ENCODE measurements around the gene FABP1. TPM values are rescaled to one million over a fixed set of nuclear protein-coding genes. Genes with fewer than 3 reads are reported as not detected.

Gene FABP1
- total and polyA plus RNA-seq, 2 of the 4 experiments (the other 2 are of a cell fraction), result not detected

- Histone ChIP-seq H2BK15ac (ENCODE audit: low read depth, low read length) (no peak overlapping the region), H3K27ac (ENCODE audit: insufficient read depth, low read length) (no peak overlapping the region), H3K9me3 (ENCODE audit: control insufficient read depth, insufficient read depth, low read length) (no peaks in the 10 kb centered on the region), H3K4me2 (ENCODE audit: low read depth, low read length) (no peak overlapping the region), H3K14ac (replicated peaks; ENCODE audit: low read depth, low read length) (no peak overlapping the region), H3K4me1 (ENCODE audit: control insufficient read depth, insufficient read depth, low read length) (no peaks in the 10 kb centered on the region), H3K36me3 (ENCODE audit: control insufficient read depth, insufficient read depth, low read length) (no peaks in the 10 kb centered on the region), H3K27me3 (ENCODE audit: control insufficient read depth, insufficient read depth, low read length) (no peaks in the 10 kb centered on the region), H2AFZ (replicated peaks; ENCODE audit: low read length, poor library complexity) (no peak overlapping the region), H2AK5ac (ENCODE audit: low read depth, low read length) (no peak overlapping the region), H3K18ac (ENCODE audit: low read depth, low read length) (no peak overlapping the region), H4K5ac (ENCODE audit: low read depth, low read length) (no peak overlapping the region), H4K91ac (ENCODE audit: insufficient read depth, low read depth, low read length) (no peak overlapping the region), H2AK9ac (replicated peaks; ENCODE audit: low read depth, low read length, poor library complexity) (no peak overlapping the region), H2BK5ac (ENCODE audit: low read depth, low read length, poor library complexity, severe bottlenecking) (no peak overlapping the region), H2BK120ac (ENCODE audit: low read depth, low read length) (no peak overlapping the region), H3K4me3 (ENCODE audit: insufficient read depth, low read depth, low read length) (no peak overlapping the region), H2BK20ac (ENCODE audit: low read depth, low read length) (no peak overlapping the region), H3K9ac (ENCODE audit: low read depth, low read length) (no peak overlapping the region), H3K79me1 (ENCODE audit: low read depth in 1 of 2, low read length in 2 of 2) (no peaks in the 10 kb centered on the region), H3K4ac (ENCODE audit: low read depth, low read length) (no peak overlapping the region), H4K8ac (ENCODE audit: low read depth in 2 of 2, low read length in 2 of 2) (no peak overlapping the region), H3K9me1 (ENCODE audit: insufficient read depth, low read length) (no peaks in the 10 kb centered on the region), H3K23ac (ENCODE audit: low read depth, low read length) (no peak overlapping the region), H3K56ac (ENCODE audit: extremely low read depth, insufficient read depth, low read length) (no peak overlapping the region), H4K20me1 (ENCODE audit: insufficient read depth, low read length) (no peaks in the 10 kb centered on the region)
- ChIA-PET CTCF (no interaction called here), POLR2A (ENCODE audit: unreplicated experiment) (no interaction called here)
- in situ Hi-C loops (cut with MboI; ENCODE audit: low sequenced_read_pairs) (no loop called here), dilution Hi-C loops (cut with HindIII; ENCODE audit: low sequenced_read_pairs, unreplicated experiment) (no loop called here), intact Hi-C loops (cut with micrococcal nuclease) (no loop called here)
- WGBS, 2 experiments (ENCODE audit: extremely low coverage in 2 of 2, insufficient read length in 1 of 2), result 20% methylated on average over 2 of the region's 6 CpGs; no CpG with 5 or more reads in 1 of the 2 experiments
- TF ChIP-seq MAFK (IDR thresholded peaks at IDR 0.05; ENCODE audit: low read depth, low read length) (no peak), ELK1 (IDR thresholded peaks at IDR 0.05; ENCODE audit: borderline replicate concordance, low read depth, low read length) (no peak)
- DNase-seq, result no peak
- ATAC-seq (ENCODE audit: low read depth), result no peak
- no TSS peak for BruUV-seq (replicated peaks)
Observed at GRCh38 chr2:88139804-88140203, 11.9 kb upstream of the FABP1 start.

Data from IMR-90 (cell line).